Endothelial cell of umbilical vein (primary cell): Measurements from ENCODE around the gene DLL1. TPM values are rescaled to one million over a fixed set of nuclear protein-coding genes. Genes with fewer than 3 reads are reported as not detected.

Experiments
- BruUV-seq: library from RNA; stranded (reverse); fragments of 400-500 nt; replicated peaks from 2 replicates; lab custom pipeline; 2021; lab: Mats Ljungman, UMichigan
- CTCF ChIA-PET: fragments of 300-600, 350-600 bp; sonication (Branson Sonifier 250); formaldehyde crosslinking; loops from one replicate; lab custom pipeline; 2021; ENCODE audit warnings: antibody characterized with exemption, inconsistent platforms; lab: Charles Lee
- POLR2A ChIA-PET: fragments of 300-600, 350-600 bp; sonication (Branson Sonifier 250); formaldehyde crosslinking; loops from one replicate; lab custom pipeline; 2021; ENCODE audit warnings: antibody characterized with exemption, inconsistent platforms; lab: Charles Lee
- DNase-seq: peaks from one replicate; pipeline ENCODE4 v3.0.0-alpha.2; 2011; ENCODE audit warnings: low read depth, low spot score
- FAIRE-seq: peaks from 2 replicates; lab custom pipeline; 2011; peaks lifted over from hg19 to GRCh38; lab: Jason Lieb, UNC
- H2AFZ ChIP-seq: 2 replicates; pipeline ENCODE4 v1.6.0; 2012; ENCODE audit warnings: low read depth, low read length, control low read depth, inconsistent platforms
- H3K27ac ChIP-seq: 2 replicates; pipeline ENCODE4 v1.5.1; 2011; ENCODE audit warnings: low read depth, mild to moderate bottlenecking, control low read depth, low read length, moderate library complexity; ENCODE audit not compliant: insufficient read depth
- H3K27me3 ChIP-seq, 2 experiments: 2 replicates each; pipeline versions ENCODE4 v1.6.0 to v1.6.1; 2011; ENCODE audit warnings: low read length in 2 of 2, mixed read lengths in 1 of 2; ENCODE audit not compliant: control insufficient read depth in 2 of 2, insufficient read depth in 2 of 2
- H3K36me3 ChIP-seq, 2 experiments: 2 replicates in 1 of 2; 3 replicates in 1 of 2; pipeline ENCODE4 v1.5.1; 2011; ENCODE audit warnings: low read length in 2 of 2, mild to moderate bottlenecking in 1 of 2, moderate library complexity in 1 of 2; ENCODE audit not compliant: control insufficient read depth in 2 of 2, insufficient read depth in 2 of 2; ENCODE audit errors: extremely low read depth in 1 of 2
- H3K4me1 ChIP-seq: 3 replicates; pipeline ENCODE4 v1.5.1; 2011; ENCODE audit warnings: mild to moderate bottlenecking, low read length; ENCODE audit not compliant: control insufficient read depth, insufficient read depth; ENCODE audit errors: extremely low read depth
- H3K4me2 ChIP-seq: 2 replicates; pipeline ENCODE4 v1.6.1; 2011; ENCODE audit warnings: low read length, control low read depth, mixed read lengths; ENCODE audit not compliant: insufficient read depth
- H3K4me3 ChIP-seq, 3 experiments: fragments of 200-600 bp in 1 of 3; sonication (generic), shearing (Covaris generic) in 1 of 3; replicated peaks in 1 of 3; 2 replicates each; pipeline ENCODE4 v1.5.1; 2011 to 2016; ENCODE audit warnings: control low read depth in 3 of 3, low read length in 3 of 3, mild to moderate bottlenecking in 2 of 3, inconsistent platforms in 1 of 3, low read depth in 1 of 3, moderate library complexity in 1 of 3; ENCODE audit not compliant: insufficient read depth in 1 of 3
- H3K79me2 ChIP-seq: 2 replicates; pipeline ENCODE4 v1.6.0; 2012; ENCODE audit warnings: low read length, inconsistent platforms; ENCODE audit not compliant: control insufficient read depth, insufficient read depth
- H3K9ac ChIP-seq: replicated peaks from 2 replicates; pipeline ENCODE3; 2011; ENCODE audit warnings: low read length, control low read depth; ENCODE audit not compliant: insufficient read depth; ENCODE audit errors: extremely low read depth
- H3K9me1 ChIP-seq: replicated peaks from 3 replicates; pipeline ENCODE4 v1.6.0; 2011; ENCODE audit warnings: mild to moderate bottlenecking, low read length; ENCODE audit not compliant: control insufficient read depth, insufficient read depth; ENCODE audit errors: extremely low read depth
- H3K9me3 ChIP-seq: replicated peaks from 2 replicates; pipeline ENCODE4 v1.5.1; 2012; ENCODE audit warnings: low read length, inconsistent platforms; ENCODE audit not compliant: control insufficient read depth, insufficient read depth
- H4K20me1 ChIP-seq: replicated peaks from 2 replicates; pipeline ENCODE3; 2011; ENCODE audit warnings: mild to moderate bottlenecking, low read length; ENCODE audit not compliant: control insufficient read depth, insufficient read depth; ENCODE audit errors: extremely low read depth
- EZH2 ChIP-seq: IDR thresholded peaks from 2 replicates; pipeline ENCODE4 v1.6.1; 2012; ENCODE audit warnings: borderline replicate concordance, low read depth, mild to moderate bottlenecking, moderate library complexity, low read length, inconsistent platforms; ENCODE audit not compliant: severe bottlenecking
- FOS ChIP-seq: IDR thresholded peaks from 2 replicates; pipeline ENCODE4 v1.6.1; 2011; ENCODE audit warnings: mild to moderate bottlenecking, low read length, moderate library complexity, borderline replicate concordance; ENCODE audit not compliant: insufficient read depth
- GATA2 ChIP-seq: IDR thresholded peaks from 2 replicates; pipeline ENCODE4 v1.7.0; 2011; ENCODE audit warnings: low read depth, mild to moderate bottlenecking, moderate library complexity, mixed read lengths, low read length; ENCODE audit not compliant: insufficient read length, insufficient read depth
- JUN ChIP-seq: IDR thresholded peaks from 2 replicates; pipeline ENCODE4 v1.6.1; 2011; ENCODE audit warnings: borderline replicate concordance, low read depth; ENCODE audit not compliant: insufficient read length, insufficient read depth
- MAX ChIP-seq: IDR thresholded peaks from 2 replicates; pipeline ENCODE4 v1.6.1; 2011; ENCODE audit not compliant: insufficient read depth, insufficient read length
- MYC ChIP-seq: IDR thresholded peaks from one replicate; pipeline ENCODE4 v1.6.1; 2011; ENCODE audit warnings: mild to moderate bottlenecking, low read depth, low read length
- POLR2A ChIP-seq: IDR thresholded peaks from 2 replicates; pipeline ENCODE4 v1.6.1; 2012; ENCODE audit warnings: low read depth, mild to moderate bottlenecking, control low read depth, low read length
- dilution Hi-C: fragments of 300-500 bp; cut with MboI; formaldehyde crosslinking; loops from one replicate; pipeline ENCODE4 v1.15.0; 2019; ENCODE audit warnings: low sequenced_read_pairs; ENCODE audit not compliant: extremely low pct_ligation_motif_present
- intact Hi-C: fragments of 100-400 bp; cut with micrococcal nuclease; formaldehyde crosslinking; loops from one replicate; pipeline ENCODE4 v1.10.0; 2022
- polyA plus RNA-seq, 4 experiments: library from polyadenylated mRNA; depleted of rRNA in 3 of 4; stranded (reverse) in 3 of 4; unstranded in 1 of 4; fragments of >200 nt; gene quantifications; 2 replicates each; pipeline versions ENCODE4 v1.2.1 to v1.2.3, GENCODE V29; 2011 to 2012; ENCODE audit warnings: missing spikeins in 1 of 4
- total RNA-seq: library from RNA; stranded (reverse); gene quantifications from 2 replicates; pipeline ENCODE4 v1.2.3, GENCODE V29; 2021

Gene DLL1
- total and polyA plus RNA-seq, 2 donors (not counting 3 experiments of a cell fraction or from before 2014, with no cell fraction given), result 1.4 to 2.3 TPM

- TF ChIP-seq MAX, result no peak
- TF ChIP-seq EZH2, result no peak
- TF ChIP-seq MYC, result no peak
- TF ChIP-seq GATA2, result no peak
- TF ChIP-seq POLR2A, result no peak
- no peak overlapping the region for H3K4me3 ChIP-seq
- H3K27ac ChIP-seq, result no peak overlapping the region
- H3K9me3 ChIP-seq, result no peaks in the 10 kb centered on the region
- CTCF ChIA-PET, result interaction anchor here (1.1 to 1.7 kb wide), 3 partner anchors 15 to 490 kb away, joined by 3 to 6 read pairs (median 4); no protein-coding TSS in a partner anchor
- POLR2A ChIA-PET, result no interaction called here
- intact Hi-C loops, result no loop called here
- H3K36me3 ChIP-seq, result peaks cover 0 to 8% of the 10 kb centered on the region in 2 experiments
- H3K4me1 ChIP-seq, result peaks cover 4% of the 10 kb centered on the region
- no peak overlapping the region for H2AFZ ChIP-seq
- no peak overlapping the region for H3K9ac ChIP-seq
- peaks cover 0 to 13% of the 10 kb centered on the region in 2 experiments for H3K27me3 ChIP-seq
- no peak for FAIRE-seq
- no peaks in the 10 kb centered on the region for H3K9me1 ChIP-seq
- no peaks in the 10 kb centered on the region for H4K20me1 ChIP-seq
- no peaks in the 10 kb centered on the region for H3K79me2 ChIP-seq
- dilution Hi-C loops, result no loop called here
- no peak for DNase-seq
- BruUV-seq, result no TSS peak
- H3K4me2 ChIP-seq, result no peak overlapping the region
These were observed 11.5 kb downstream of the DLL1 start for GRCh38 chr6:170279426-170279825.

GRCh38 chr6:170278743-170279094 lies 12.2 kb downstream of the DLL1 start:
- DNase-seq (no peak), FAIRE-seq (no peak)
- BruUV-seq, result no TSS peak
- Histone ChIP-seq H3K4me1 (peaks cover 4% of the 10 kb centered on the region), H3K9me1 (no peaks in the 10 kb centered on the region), H2AFZ (no peak overlapping the region), H3K4me3 (no peak overlapping the region), H4K20me1 (no peaks in the 10 kb centered on the region), H3K9ac (no peak overlapping the region), H3K27ac (no peak overlapping the region), H3K27me3 (peaks cover 2 to 17% of the 10 kb centered on the region in 2 experiments), H3K9me3 (no peaks in the 10 kb centered on the region), H3K79me2 (no peaks in the 10 kb centered on the region), H3K36me3 (peaks cover 0 to 8% of the 10 kb centered on the region in 2 experiments), H3K4me2 (no peak overlapping the region)
- TF ChIP-seq FOS (no peak), JUN (no peak), GATA2 (no peak), EZH2 (no peak), POLR2A (no peak)
- dilution Hi-C loops (no loop called here), intact Hi-C loops (no loop called here)
- ChIA-PET POLR2A (no interaction called here), CTCF (interaction anchor here (1.1 to 1.7 kb wide), 4 partner anchors 14 to 489 kb away, joined by 3 to 7 read pairs (median 5); no protein-coding TSS in a partner anchor)
